ENCODE results near the gene COL27A1.

GRCh38 chr9:114269023-114269422, 113.7 kb downstream of the COL27A1 start:
- TF ChIP-seq CTCF (IDR thresholded peaks at IDR 0.05; ENCODE audit: borderline replicate concordance, extremely low read depth, low read length, poor library complexity, severe bottlenecking), result no peak
- TF ChIP-seq EZH2 (IDR thresholded peaks at IDR 0.05; ENCODE audit: borderline replicate concordance, low read depth, low read length, severe bottlenecking), result no peak
